ENCODE data around the gene DIO2. TPM values are rescaled to one million over a fixed set of nuclear protein-coding genes. Genes with fewer than 3 reads are reported as not detected.

DIO2 gene
- under 0.01 TPM for total RNA-seq (2013)
- polyA plus RNA-seq (not detected), polyA minus RNA-seq (not detected in 2 replicates), total RNA-seq (0 to 21.6 (median 0.06) reads per million in 11 experiments)

- DNase-seq: no peak
- Mint-ChIP-seq H3K27ac (no peak within 1 kb of the TSS), H3K27me3 (ENCODE audit: low read depth in 3 of 3) (peaks cover 2 to 3% (median 2%) of the 10 kb centered on the region in 3 donors), H3K4me1 (peaks cover 3% of the 10 kb centered on the region), H3K4me3 (peak within 1 kb of the TSS; percentile 17 to 29), H3K9me3 (no peaks in the 10 kb centered on the region), H3K36me3 (no peaks in the 10 kb centered on the region)
- intact Hi-C loops (cut with micrococcal nuclease): no loop called here
- H3K79me2 ChIP-seq (ENCODE audit: insufficient read depth, low read length): no peaks in the 10 kb centered on the region
- H3K4me3 ChIP-seq (replicated peaks in 1 of 3; ENCODE audit: low read depth in 2 of 3, low read length in 3 of 3): no peak within 1 kb of the TSS
- no peaks in the 10 kb centered on the region for H3K36me3 ChIP-seq (replicated peaks in 1 of 2; ENCODE audit: control insufficient read depth in 1 of 2, insufficient read depth in 2 of 2, low read length in 2 of 2)
- 58% methylated on average over 10 of the region's 17 CpGs for WGBS (ENCODE audit: insufficient coverage)
- no peaks in the 10 kb centered on the region for H3K27me3 ChIP-seq (ENCODE audit: control insufficient read depth in 2 of 2, insufficient read depth in 2 of 2, low read length in 2 of 2)
- H3K9me3 ChIP-seq (replicated peaks in 1 of 2; ENCODE audit: control insufficient read depth in 1 of 2, insufficient read depth in 1 of 2, low read length in 2 of 2): no peaks in the 10 kb centered on the region
- no peaks in the 10 kb centered on the region for H3K4me1 ChIP-seq (ENCODE audit: control insufficient read depth in 1 of 2, insufficient read depth in 2 of 2, low read length in 2 of 2)
- H4K20me1 ChIP-seq (ENCODE audit: insufficient read depth, low read length): no peaks in the 10 kb centered on the region
- no peak for TF ChIP-seq CTCF (IDR thresholded peaks at IDR 0.05)
- H3K4me2 ChIP-seq (replicated peaks; ENCODE audit: extremely low read depth, low read length, poor library complexity, severe bottlenecking): no peak within 1 kb of the TSS
- H3K27ac ChIP-seq (ENCODE audit: low read depth in 1 of 2, low read length in 2 of 2): no peak within 1 kb of the TSS
- no peak within 1 kb of the TSS for H2AFZ ChIP-seq (ENCODE audit: insufficient read depth, low read depth, low read length, poor library complexity, severe bottlenecking)
- no peak within 1 kb of the TSS for H3K9ac ChIP-seq (ENCODE audit: insufficient read depth, low read length, poor library complexity, severe bottlenecking)
Measured at GRCh38 chr14:80211153-80212022, at the start of gene DIO2. Gene DIO2, minus strand, starts transcription at chr14:80211504. Its CDS starts 32 bp downstream, at chr14:80211472.

DNA sequence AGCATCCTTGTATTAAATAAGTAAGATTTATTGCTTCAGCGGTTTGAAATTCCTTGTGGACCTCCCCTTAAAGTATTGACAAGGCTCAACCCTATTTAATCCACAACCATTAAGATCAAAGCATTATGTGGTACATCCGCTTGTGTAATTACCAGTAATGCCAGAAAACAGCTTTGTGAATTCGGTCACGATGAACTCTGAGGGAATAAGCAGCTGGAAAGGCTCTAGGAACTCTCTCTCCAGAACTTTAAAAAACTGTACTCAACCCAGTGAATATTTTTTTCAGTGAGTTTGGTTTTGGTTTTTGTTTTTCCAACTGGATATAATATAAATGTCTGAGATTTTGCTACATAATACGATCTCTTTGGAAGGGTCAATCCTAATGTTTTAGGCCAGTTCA is 49.3 kb upstream of the DIO2 start:
- TF ChIP-seq CTCF (IDR thresholded peaks at IDR 0.05): no peak
- intact Hi-C loops (cut with micrococcal nuclease): no loop called here

More for the DNA sequence above, 49.3 kb upstream of the DIO2 start:
- Histone ChIP-seq H3K4me1 (ENCODE audit: control insufficient read depth in 1 of 2, insufficient read depth in 2 of 2, low read length in 2 of 2) (no peaks in the 10 kb centered on the region), H3K9ac (ENCODE audit: insufficient read depth, low read length, poor library complexity, severe bottlenecking) (no peak overlapping the region), H3K4me3 (replicated peaks in 1 of 3; ENCODE audit: low read depth in 2 of 3, low read length in 3 of 3) (no peak overlapping the region), H4K20me1 (ENCODE audit: insufficient read depth, low read length) (no peaks in the 10 kb centered on the region), H3K27ac (ENCODE audit: low read depth in 1 of 2, low read length in 2 of 2) (no peak overlapping the region), H3K4me2 (replicated peaks; ENCODE audit: extremely low read depth, low read length, poor library complexity, severe bottlenecking) (no peak overlapping the region), H3K79me2 (ENCODE audit: insufficient read depth, low read length) (no peaks in the 10 kb centered on the region), H3K36me3 (replicated peaks in 1 of 2; ENCODE audit: control insufficient read depth in 1 of 2, insufficient read depth in 2 of 2, low read length in 2 of 2) (no peaks in the 10 kb centered on the region), H3K9me3 (replicated peaks in 1 of 2; ENCODE audit: control insufficient read depth in 1 of 2, insufficient read depth in 1 of 2, low read length in 2 of 2) (peaks cover 0 to 4% of the 10 kb centered on the region in 2 donors), H3K27me3 (ENCODE audit: control insufficient read depth in 2 of 2, insufficient read depth in 2 of 2, low read length in 2 of 2) (no peaks in the 10 kb centered on the region), H2AFZ (ENCODE audit: insufficient read depth, low read depth, low read length, poor library complexity, severe bottlenecking) (no peak overlapping the region)
- H3K36me3 Mint-ChIP-seq: no peaks in the 10 kb centered on the region
- no peak overlapping the region for H3K4me3 Mint-ChIP-seq
- no peak for DNase-seq
- H3K9me3 Mint-ChIP-seq: peaks cover 0 to 7% (median 3%) of the 10 kb centered on the region in 7 donors
- no peaks in the 10 kb centered on the region for H3K27me3 Mint-ChIP-seq (ENCODE audit: low read depth in 3 of 3)
- no peak overlapping the region for H3K27ac Mint-ChIP-seq
- no peaks in the 10 kb centered on the region for H3K4me1 Mint-ChIP-seq
- no CpG with 5 or more reads among the region's 5 CpGs for WGBS (ENCODE audit: insufficient coverage)

Measured in CD14-positive monocyte (primary cell).